IPS-NIHi11 (cell line): ENCODE results near the gene FNBP1L.

Source experiments
- DNase-seq: peaks from one replicate; pipeline ENCODE4 v3.0.0; 2012; ENCODE audit warnings: mixed read lengths, low spot score

FNBP1L gene

DNA sequence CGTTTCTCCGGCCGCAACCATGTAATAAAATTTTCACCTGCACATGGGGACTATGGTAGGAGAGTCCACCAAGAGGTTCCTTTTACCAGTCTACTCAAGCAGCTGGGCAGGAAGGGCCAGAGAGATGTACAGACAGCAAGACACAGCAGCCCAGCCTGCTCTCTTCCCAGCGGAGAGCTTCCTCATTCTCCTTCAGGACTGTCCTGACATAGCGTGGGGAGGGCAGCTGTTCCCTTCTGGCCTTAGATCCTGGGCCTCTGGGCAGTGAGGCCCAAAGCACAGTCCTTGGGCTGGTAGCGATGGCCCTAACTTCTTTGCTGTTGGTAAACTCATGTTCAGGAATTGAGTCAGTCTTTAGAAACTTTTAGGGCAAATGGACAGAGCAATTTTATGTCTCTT is 144.6 kb downstream of the FNBP1L start:
- no peak for DNase-seq

DNA sequence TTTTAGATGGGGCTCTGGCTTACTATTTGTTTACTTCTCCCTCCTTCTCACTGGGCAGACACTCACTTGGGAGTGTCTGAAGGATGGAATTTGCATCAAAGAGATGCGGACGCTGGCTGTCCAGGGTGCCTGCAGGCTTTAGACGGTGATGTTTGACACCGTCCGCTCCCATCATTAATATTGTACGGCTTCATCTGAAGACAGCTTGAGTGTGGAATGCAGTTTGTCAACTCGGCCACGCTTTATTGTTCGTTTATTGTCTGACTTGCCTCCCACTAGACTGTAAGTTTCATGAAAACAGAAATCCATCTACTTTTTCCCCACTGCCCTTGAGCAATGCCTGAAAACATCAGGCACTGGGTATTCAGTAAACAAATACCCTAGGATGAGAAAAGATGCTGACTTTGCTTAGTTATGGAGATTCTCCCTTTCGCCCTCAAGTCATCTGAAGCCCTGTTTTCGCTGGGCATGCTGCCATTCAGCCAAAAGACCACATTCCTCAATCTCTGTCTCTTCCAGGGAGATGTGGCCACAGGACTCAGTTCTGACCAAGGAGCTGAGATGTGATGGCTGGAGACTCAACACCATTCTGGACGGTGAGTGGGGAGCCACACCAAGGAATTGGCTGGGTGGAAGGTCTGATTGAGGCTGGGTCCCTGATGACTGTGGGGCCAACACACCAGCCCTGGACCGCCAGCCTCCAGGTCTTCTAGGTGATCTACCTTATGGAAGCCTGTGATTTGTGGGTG is 146.1 kb downstream of the FNBP1L start:
- DNase-seq, result no peak

DNA sequence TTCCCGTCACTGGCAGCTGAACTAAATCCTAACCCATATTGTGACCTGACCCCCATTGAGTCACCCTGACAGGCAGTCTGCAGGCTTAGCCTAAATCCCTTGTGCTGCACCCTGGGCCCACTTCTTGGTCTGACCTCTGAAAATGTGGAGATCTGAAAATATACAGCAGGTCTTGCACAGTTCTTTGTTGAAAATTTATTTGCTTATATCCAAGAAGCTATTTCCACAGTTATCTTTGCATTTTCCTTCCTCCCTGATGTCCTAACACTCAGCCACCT is 146.6 kb downstream of the FNBP1L start:
- DNase-seq, result no peak

DNA sequence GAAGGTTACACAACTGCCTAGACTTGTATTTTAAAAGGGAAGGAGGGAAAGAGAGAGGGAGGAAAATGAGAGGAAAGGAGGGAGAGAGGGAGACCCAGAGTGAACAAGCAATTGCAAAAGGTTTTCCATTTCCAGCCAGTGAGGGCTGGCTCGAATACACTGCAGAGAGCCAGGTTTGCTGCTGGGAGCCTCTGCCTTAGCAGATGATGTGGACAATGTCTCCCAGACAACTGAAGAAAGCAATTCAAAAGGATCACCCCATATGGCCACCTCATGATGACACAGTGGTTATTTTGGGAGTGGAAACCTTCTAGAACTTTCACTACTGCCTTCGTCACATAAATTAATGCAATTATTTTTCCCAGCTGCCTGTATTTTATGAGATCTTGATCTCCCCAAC is 147.3 kb downstream of the FNBP1L start:
- DNase-seq, result no peak

DNA sequence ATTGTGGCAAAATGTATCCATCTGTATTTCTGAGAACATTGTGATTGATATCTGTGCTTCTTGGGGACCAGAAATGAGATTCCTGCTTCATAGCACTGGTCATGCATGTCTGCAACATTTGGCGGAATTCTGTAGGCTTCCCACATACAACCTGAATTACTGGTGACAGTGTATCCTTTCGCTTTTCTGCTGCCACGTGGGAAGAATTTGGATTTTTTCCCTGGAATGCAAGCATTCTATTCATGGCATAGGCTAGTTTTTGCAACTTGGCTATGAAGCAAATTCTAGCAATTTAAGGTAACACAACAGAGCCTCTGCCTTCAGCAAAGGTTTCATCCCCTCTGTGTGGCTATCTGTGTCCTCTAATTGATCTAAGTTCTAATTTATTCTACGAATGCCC is 147.8 kb downstream of the FNBP1L start:
- DNase-seq, result no peak

DNA sequence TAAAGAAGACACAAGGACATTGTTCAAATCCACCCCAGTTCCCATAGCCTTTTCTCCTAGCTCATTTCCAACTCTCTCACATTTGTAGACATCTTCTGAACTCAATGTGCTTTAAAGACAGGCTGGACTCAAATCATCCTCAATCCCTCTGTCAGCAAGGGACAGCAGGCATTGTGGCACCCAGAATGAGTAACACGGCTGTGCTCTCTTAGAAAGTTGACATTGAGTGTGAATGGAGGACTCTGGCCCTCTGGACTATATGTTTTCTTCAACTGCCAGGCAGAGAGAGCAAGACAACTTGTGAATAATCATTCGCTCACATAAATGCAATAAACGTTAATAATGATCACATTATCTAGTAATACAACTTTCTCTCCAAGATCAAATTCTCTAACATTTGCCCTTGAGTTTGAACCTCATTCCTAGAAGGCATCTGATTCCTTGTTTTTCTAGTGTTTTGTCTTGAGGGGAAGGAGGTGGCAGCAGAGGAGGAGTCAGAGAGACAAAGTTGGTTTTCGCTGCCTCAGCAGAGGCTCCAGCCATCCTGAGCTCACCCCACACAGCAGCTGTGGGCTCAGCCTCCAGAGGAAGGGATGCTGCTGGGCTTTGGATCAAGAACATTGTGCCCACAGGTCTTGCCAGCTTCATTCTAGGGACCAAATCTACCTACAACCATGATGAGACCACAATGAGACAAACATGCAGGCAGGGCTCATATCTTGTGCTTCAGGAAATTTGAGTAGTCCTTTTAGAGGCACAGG is 148.6 kb downstream of the FNBP1L start:
- DNase-seq, result no peak

DNA sequence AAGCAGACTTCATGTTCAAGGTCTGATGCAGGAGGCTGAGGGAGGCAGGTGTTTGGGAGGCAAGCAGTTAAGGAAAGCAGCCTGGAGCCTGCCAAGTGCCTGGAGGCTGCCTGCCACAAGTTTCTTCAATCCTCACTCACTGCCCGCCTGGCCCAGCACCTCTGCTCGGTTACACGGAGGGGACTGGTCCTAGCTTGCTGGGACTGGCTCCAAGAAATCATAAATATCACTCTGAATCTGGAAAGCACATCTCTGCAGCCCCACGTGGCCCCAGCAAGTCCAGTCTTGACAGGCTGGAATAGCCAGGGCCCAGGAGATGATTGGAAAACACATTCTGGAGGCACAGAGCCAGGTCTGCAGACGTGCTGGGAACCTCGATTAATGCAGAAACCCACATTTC is 149.8 kb downstream of the FNBP1L start:
- no peak for DNase-seq

DNA sequence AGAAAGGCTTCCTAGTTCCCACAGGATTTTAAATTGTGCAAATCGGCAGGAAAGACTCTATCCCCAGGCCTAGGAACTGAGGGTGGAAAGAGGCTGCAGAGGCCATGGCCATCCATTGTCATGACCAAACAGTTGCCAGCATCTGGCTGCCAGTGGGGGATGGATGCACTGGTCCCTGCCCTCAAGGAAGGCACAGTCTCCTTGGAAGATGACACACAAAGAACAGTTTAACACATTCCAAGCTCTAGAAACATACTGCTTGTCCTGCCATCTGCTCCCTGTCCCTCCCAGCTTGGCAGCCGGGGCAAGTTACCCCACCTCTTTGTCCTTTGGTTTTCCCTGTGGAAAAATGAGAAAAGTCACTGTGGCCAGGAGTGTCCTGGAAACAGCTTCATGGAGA is 150.5 kb downstream of the FNBP1L start:
- DNase-seq, result no peak

DNA sequence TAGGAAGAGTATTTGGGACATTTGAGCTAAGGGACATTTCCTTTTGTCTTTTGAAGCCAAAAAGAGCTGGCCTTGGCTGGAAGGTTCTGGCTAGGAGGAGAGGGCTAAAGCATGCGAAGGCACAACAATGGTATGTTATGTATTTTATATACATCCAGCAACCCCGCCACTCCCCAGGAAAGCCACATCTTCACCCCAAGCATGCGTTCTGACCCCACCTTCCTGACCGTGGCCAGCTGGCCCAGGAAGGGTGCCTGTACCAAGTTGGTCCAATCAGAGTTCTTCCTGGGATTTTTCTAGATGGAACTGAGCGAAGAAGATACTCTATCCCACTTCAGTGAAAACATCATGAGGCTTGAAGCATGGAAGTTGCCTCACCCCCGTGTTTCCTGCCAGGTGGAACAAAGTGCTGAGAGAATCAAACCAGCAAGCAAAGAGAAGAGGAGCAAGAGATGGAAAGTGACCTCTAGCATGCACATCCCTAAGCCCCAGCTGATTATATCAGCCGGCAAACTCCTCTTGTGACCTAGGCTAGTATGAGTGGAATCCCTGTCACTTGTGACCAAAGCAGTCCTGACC is 151.0 kb downstream of the FNBP1L start:
- no peak for DNase-seq

DNA sequence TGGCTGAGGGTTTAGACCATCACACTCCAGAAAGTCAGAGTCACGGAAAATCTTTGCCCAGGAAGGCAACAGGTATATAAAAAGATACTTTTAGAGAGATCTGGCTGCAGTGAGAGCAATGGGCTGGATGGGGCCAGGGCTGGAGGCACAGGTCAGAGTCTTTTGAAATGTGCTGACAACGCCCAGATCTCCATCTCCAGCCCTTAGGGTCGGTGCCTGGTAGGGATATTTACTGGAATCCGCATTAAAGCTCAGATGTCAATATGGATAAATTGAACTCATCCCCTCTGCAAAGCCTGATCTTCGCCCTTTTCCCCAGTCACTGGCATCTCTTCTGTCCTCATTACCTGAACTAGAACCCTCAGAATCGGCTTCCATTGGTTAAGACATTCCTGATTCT is 151.6 kb downstream of the FNBP1L start:
- no peak for DNase-seq

DNA sequence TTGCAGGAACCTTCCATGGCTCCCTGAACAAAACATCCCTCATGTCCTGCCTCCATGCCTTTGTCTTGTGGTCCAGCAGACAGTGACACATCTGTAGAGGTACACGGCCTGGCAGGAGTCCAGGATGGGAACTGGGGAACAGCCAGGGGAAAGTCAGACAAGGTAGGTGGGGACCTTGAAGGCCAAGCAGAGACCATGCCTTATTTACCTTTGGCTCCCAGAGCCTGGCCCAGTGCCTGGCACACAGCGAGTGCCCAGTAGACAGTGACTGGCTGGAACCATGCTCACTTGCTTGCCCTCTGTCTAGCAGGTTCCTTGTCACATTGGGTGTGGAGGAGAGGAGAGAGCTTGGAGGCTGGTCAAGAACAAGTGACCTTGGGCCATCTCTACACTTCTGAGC is 152.7 kb downstream of the FNBP1L start:
- no peak for DNase-seq

DNA sequence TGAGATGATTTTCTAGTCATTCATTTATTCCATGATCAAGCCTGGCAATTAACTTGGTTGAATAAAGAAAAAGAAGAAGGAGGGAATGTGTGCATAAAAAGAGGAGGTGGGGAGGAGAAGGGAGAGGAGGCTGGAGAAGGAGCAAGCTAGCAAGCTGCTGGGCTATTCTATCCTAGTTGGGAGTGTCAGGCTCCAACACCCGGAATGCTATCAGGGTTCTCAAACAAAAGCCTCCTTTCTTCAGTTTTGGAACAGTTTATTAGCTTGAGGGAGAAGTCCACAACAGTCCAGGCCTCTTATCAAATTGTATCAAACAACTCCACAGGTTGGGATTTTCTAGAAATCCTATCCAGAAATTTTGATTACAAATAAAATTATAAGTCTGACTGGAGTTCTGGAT is 153.8 kb downstream of the FNBP1L start:
- DNase-seq, result no peak

DNA sequence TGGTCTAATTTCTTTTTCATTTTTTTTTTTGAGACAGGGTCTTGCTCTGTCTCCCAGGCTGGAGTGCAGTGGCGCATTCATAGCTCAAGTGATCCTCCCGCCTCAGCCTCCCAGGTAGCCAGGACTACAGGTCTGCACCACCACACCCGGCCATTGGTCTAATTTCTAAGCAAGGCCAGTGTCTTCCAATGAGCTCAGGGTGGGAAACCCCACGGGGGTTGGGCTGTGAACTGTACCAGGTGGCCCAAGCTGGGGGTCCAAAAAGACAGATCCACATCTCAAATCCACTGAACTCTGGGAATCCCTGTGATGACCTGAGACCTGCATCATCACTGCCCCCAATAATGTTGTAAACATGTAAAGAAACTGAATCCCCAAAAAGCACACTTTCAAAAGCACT is 154.2 kb downstream of the FNBP1L start:
- no peak for DNase-seq

DNA sequence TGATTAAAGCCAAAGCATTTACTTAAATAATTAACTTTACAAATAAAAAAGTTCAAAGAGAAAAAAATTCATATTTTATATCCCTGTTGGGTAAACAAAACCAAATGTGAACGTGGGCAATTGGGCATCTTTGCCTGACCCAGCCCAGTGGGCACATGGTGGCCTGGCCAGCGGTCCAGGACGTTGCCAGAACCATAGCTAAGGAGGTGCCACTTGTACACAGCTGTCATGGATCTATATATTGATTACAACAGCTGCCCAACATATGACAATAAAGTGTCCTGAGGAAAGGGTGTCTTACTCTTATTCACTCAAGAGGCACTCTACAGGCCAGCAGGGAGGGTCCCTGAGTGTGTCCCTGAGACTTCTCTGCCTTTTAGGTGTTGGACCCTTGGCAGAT is 155.2 kb downstream of the FNBP1L start:
- DNase-seq, result no peak

DNA sequence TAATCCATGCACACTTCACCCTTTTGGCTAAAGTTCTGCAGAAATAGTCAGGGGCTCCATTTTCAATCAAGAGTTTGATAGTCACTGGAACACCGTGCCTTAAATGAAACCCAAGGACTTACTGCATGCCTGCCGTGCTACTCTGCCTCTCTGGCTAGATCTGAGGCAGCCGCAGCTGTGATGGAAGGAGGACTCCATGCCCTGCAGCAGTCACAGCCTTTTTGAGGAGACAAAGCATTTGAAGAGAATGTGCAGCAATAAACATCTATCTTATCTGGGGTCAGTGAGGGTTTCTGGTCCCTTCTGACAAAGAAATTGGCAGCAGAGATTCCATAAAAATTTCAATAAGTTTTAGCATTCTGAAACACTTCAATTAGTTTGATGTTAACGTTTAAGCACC is 155.7 kb downstream of the FNBP1L start:
- no peak for DNase-seq
